Mesenchymal stem cell (in vitro differentiated cells and primary cell): ENCODE results near the gene CLMN.
A peak's percentile ranks its signal among the peaks of the same experiment; 100 is the strongest.

ENCODE experiments used
- DNase-seq: peaks from one replicate; pipeline ENCODE4 v3.0.0-alpha.2; 2013
- H2AFZ ChIP-seq: one replicate; pipeline ENCODE4 v1.6.1; 2013; ENCODE audit warnings: low read depth, mild to moderate bottlenecking, control low read depth, inconsistent platforms, low read length, moderate library complexity
- H2AK5ac ChIP-seq: 2 replicates; pipeline ENCODE4 v1.6.1; 2013; ENCODE audit warnings: low read length, moderate library complexity, mild to moderate bottlenecking, inconsistent platforms; ENCODE audit not compliant: severe bottlenecking
- H2BK120ac ChIP-seq: one replicate; pipeline ENCODE4 v1.6.1; 2013; ENCODE audit warnings: low read depth, mild to moderate bottlenecking, inconsistent platforms, low read length, moderate library complexity
- H2BK12ac ChIP-seq, 2 experiments: one replicate each; pipeline ENCODE4 v1.6.1; 2013; ENCODE audit warnings: inconsistent platforms in 2 of 2, low read length in 2 of 2, mild to moderate bottlenecking in 2 of 2, moderate library complexity in 2 of 2, control low read depth in 1 of 2
- H2BK15ac ChIP-seq: one replicate; pipeline ENCODE4 v1.6.1; 2013; ENCODE audit warnings: mild to moderate bottlenecking, low read depth, inconsistent platforms; ENCODE audit not compliant: poor library complexity, severe bottlenecking
- H2BK5ac ChIP-seq: 2 replicates; pipeline ENCODE4 v1.6.1; 2013; ENCODE audit warnings: low read depth, mild to moderate bottlenecking, low read length, control low read depth, inconsistent platforms; ENCODE audit not compliant: poor library complexity, severe bottlenecking
- H3K14ac ChIP-seq, 2 experiments: one replicate each; pipeline ENCODE4 v1.6.1; 2013; ENCODE audit warnings: inconsistent platforms in 2 of 2, low read length in 2 of 2, control low read depth in 1 of 2, mild to moderate bottlenecking in 1 of 2, moderate library complexity in 1 of 2
- H3K18ac ChIP-seq, 2 experiments: one replicate each; pipeline ENCODE4 v1.6.1; 2013; ENCODE audit warnings: inconsistent platforms in 2 of 2, low read length in 2 of 2, control low read depth in 1 of 2, low read depth in 1 of 2, mild to moderate bottlenecking in 1 of 2
- H3K23ac ChIP-seq, 2 experiments: one replicate each; pipeline ENCODE4 v1.6.1; 2013; ENCODE audit warnings: inconsistent platforms in 2 of 2, low read length in 2 of 2, mild to moderate bottlenecking in 2 of 2, moderate library complexity in 2 of 2, control low read depth in 1 of 2
- H3K27ac ChIP-seq: 2 replicates; pipeline ENCODE4 v1.5.1; 2013; ENCODE audit warnings: mild to moderate bottlenecking, moderate library complexity, low read length, control low read depth, inconsistent platforms; ENCODE audit not compliant: poor library complexity, severe bottlenecking
- H3K27me3 ChIP-seq, 2 experiments: 2 replicates each; pipeline versions ENCODE4 v1.6.1 to v1.7.0; 2013; ENCODE audit warnings: low read length in 2 of 2, mild to moderate bottlenecking in 2 of 2, moderate library complexity in 2 of 2, control low read depth in 1 of 2, inconsistent platforms in 1 of 2; ENCODE audit not compliant: control insufficient read depth in 1 of 2, insufficient read depth in 1 of 2
- H3K36me3 ChIP-seq, 2 experiments: 2 replicates each; pipeline versions ENCODE4 v1.6.1 to v1.7.0; 2013; ENCODE audit warnings: low read length in 2 of 2, control low read depth in 1 of 2, inconsistent platforms in 1 of 2, low read depth in 1 of 2, mild to moderate bottlenecking in 1 of 2; ENCODE audit not compliant: insufficient read depth in 2 of 2, control insufficient read depth in 1 of 2
- H3K4ac ChIP-seq, 2 experiments: one replicate each; pipeline ENCODE4 v1.6.1; 2013; ENCODE audit warnings: inconsistent platforms in 2 of 2, low read length in 2 of 2, mild to moderate bottlenecking in 2 of 2, moderate library complexity in 2 of 2, control low read depth in 1 of 2, low read depth in 1 of 2
- H3K4me1 ChIP-seq: 2 replicates; pipeline ENCODE4 v1.6.1; 2013; ENCODE audit warnings: low read depth, low read length, control low read depth; ENCODE audit not compliant: control insufficient read depth, insufficient read depth
- H3K4me2 ChIP-seq: 2 replicates; pipeline ENCODE4 v1.6.1; 2013; ENCODE audit warnings: low read length, mild to moderate bottlenecking, inconsistent platforms; ENCODE audit not compliant: poor library complexity, severe bottlenecking
- H3K4me3 ChIP-seq, 2 experiments: 2 replicates each; pipeline versions ENCODE4 v1.5.1 to v1.7.0; 2013; ENCODE audit warnings: low read length in 2 of 2, mild to moderate bottlenecking in 2 of 2, control low read depth in 1 of 2, low read depth in 1 of 2; ENCODE audit not compliant: insufficient read depth in 1 of 2
- H3K79me1 ChIP-seq: replicated peaks from 2 replicates; pipeline ENCODE4 v1.6.1; 2013; ENCODE audit warnings: mild to moderate bottlenecking, control low read depth, low read length, inconsistent platforms; ENCODE audit not compliant: poor library complexity, severe bottlenecking
- H3K9ac ChIP-seq: 2 replicates; pipeline ENCODE4 v1.7.0; 2013; ENCODE audit warnings: mild to moderate bottlenecking, low read length, moderate library complexity
- H3K9me3 ChIP-seq: 2 replicates; pipeline ENCODE4 v1.7.0; 2013; ENCODE audit warnings: mild to moderate bottlenecking, low read length; ENCODE audit not compliant: control insufficient read depth
- H4K8ac ChIP-seq: one replicate; pipeline ENCODE4 v1.6.1; 2013; ENCODE audit warnings: inconsistent platforms, mild to moderate bottlenecking, low read length, moderate library complexity
- H4K91ac ChIP-seq: one replicate; pipeline ENCODE4 v1.6.1; 2013; ENCODE audit warnings: mild to moderate bottlenecking, low read length, inconsistent platforms
- WGBS: methylation state at CpG from one replicate; pipeline ENCODE4 v1.1.7; 2013; ENCODE audit warnings: mixed read lengths; 5-methylcytosine and 5-hydroxymethylcytosine counted together

CLMN gene

DNA sequence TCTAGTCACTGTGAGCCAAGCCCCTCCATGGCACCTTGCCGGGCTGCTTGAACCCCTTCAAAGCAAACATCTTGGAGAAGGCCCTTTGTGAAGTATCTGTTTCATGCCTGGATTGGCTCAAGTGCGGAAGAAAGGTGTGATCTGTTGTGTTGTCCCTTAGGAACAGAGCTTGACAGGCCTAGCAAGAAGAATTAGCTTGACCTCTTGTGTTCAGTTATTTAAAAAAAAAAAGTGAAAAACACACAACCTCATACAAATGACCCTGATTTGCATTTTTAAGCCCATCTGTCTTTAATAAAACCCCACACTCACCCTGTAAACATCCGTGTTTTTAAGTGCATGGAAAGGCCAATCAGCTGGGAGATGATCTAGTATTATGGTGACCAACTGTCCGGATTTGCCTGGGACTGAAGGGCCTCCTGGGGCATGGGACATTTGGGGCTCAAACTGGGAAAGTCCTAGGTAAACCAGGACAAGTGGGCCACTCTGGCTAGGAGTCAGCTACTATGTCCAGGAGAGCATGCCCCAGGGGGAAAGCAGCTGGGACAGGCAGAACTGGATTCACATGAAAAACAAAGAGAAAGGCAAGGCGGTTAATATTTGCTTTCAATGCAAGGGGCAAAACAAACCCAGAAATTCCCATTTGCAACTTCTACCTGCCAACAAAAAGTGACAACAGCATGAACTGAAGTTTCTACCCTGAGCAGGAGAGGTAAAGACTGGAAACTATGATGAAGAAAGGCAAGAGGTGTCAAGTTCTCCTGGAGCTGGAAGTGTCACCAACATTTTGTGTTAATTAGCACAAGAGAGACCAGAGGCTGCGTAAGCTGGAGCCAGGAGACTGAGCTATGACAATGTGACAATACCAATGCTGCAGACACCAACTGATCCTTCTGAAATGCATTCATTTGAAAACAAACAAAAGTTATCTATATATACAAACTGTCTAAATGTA, 78.6 kb downstream of the CLMN start:
- H3K9ac ChIP-seq: no peak overlapping the region
- H2BK12ac ChIP-seq: no peak overlapping the region
- no peak overlapping the region for H4K91ac ChIP-seq
- no peak overlapping the region for H2AFZ ChIP-seq
- H3K27me3 ChIP-seq: peaks cover 0 to 15% of the 10 kb centered on the region in 2 experiments
- peak overlapping the region; percentile 54 for H2AK5ac ChIP-seq
- no peak overlapping the region for H3K18ac ChIP-seq
- H4K8ac ChIP-seq: no peak overlapping the region
- H3K9me3 ChIP-seq: no peaks in the 10 kb centered on the region
- H3K14ac ChIP-seq: no peak overlapping the region
- no peak overlapping the region for H3K4me3 ChIP-seq
- no peak overlapping the region for H2BK5ac ChIP-seq
- no peak overlapping the region for H3K4me2 ChIP-seq
- H2BK120ac ChIP-seq: no peak overlapping the region
- no peak overlapping the region for H3K23ac ChIP-seq
- H3K79me1 ChIP-seq: peaks cover 48% of the 10 kb centered on the region
- peaks cover 14% of the 10 kb centered on the region for H3K4me1 ChIP-seq
- WGBS: 93% methylated on average over 5 of the region's 6 CpGs
- H2BK15ac ChIP-seq: no peak overlapping the region
- no peak for DNase-seq
- H3K4ac ChIP-seq: no peak overlapping the region
- peaks cover 0 to 3% of the 10 kb centered on the region in 2 experiments for H3K36me3 ChIP-seq
- H3K27ac ChIP-seq: no peak overlapping the region

DNA sequence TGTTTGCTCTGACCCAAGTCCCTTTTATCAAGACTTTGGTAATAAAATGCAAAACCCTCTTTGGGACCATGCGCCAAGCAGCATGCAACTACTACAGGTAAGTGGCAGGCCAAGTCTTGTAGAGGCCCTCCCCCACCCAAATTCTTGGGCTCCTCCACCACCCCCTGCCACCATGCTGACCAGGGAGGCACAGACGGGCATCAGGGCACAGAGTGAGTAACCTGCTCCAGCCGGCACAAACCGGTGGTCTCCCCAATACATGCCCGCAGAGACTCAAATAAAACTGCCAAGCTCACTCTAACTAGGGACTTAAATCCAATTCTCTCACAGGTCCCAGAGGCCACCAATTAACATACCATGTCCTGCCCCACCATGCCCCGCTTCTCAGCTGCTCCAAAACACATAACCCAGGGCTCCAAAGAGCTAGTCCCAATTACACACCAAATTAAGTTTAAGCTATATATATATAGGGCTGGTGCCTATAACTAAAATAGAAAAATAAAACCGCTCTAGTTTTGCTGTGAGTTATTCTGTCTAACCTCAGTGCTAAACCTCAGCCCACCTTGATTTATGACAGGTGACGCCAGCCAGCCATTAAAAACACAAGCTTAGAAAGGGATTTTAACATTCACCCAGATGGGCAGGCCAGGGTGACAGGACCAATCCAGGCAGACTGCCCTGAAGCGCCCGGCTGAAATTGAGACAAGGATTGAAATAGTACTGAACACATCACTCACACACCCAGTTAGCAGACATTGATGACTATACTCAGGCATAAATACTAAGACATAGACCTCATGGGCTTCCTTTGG, 81.0 kb downstream of the CLMN start:
- H3K23ac ChIP-seq: no peak overlapping the region
- H2BK120ac ChIP-seq: no peak overlapping the region
- H2AFZ ChIP-seq: no peak overlapping the region
- no peak overlapping the region for H2BK12ac ChIP-seq
- DNase-seq: no peak
- no peak overlapping the region for H3K4me2 ChIP-seq
- H3K9me3 ChIP-seq: no peaks in the 10 kb centered on the region
- H3K27ac ChIP-seq: no peak overlapping the region
- no peak overlapping the region for H4K8ac ChIP-seq
- H3K14ac ChIP-seq: no peak overlapping the region
- H3K36me3 ChIP-seq: peaks cover 0 to 9% of the 10 kb centered on the region in 2 experiments
- peaks cover 63% of the 10 kb centered on the region for H3K79me1 ChIP-seq
- H2BK15ac ChIP-seq: no peak overlapping the region
- H3K27me3 ChIP-seq: peaks cover 0 to 15% of the 10 kb centered on the region in 2 experiments
- no peak overlapping the region for H2BK5ac ChIP-seq
- no peak overlapping the region for H3K4ac ChIP-seq
- no peak overlapping the region for H4K91ac ChIP-seq
- H3K4me1 ChIP-seq: peaks cover 27% of the 10 kb centered on the region
- no peak overlapping the region for H3K9ac ChIP-seq
- 94% methylated on average over 9 of the region's 10 CpGs for WGBS
- H2AK5ac ChIP-seq: no peak overlapping the region
- H3K18ac ChIP-seq: no peak overlapping the region
- H3K4me3 ChIP-seq: no peak overlapping the region

DNA sequence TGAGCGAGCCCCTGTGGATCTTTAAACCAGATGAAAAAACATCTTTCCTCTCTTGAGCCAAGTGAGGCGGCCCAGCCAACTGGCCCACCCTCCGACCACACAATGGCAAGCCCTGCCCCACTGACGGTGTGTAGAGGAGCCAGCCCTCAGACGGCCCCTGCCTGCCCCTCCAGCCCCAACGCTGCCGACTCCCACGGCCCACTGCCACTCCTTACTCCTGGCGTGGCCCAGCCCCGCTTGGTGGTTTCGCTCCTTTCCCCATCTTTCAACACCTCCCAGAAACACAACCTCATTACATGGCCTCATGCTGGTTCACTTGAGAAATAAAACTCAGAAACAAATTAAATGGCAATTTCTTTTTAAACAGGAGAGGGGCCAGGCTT, 81.8 kb downstream of the CLMN start:
- Histone ChIP-seq H3K27me3 (peaks cover 0 to 15% of the 10 kb centered on the region in 2 experiments), H3K14ac (no peak overlapping the region), H4K8ac (no peak overlapping the region), H3K23ac (no peak overlapping the region), H2AFZ (no peak overlapping the region), H3K4ac (no peak overlapping the region), H3K4me3 (no peak overlapping the region), H3K18ac (no peak overlapping the region), H2AK5ac (peak overlapping the region; percentile 54), H4K91ac (no peak overlapping the region), H2BK5ac (no peak overlapping the region), H2BK15ac (no peak overlapping the region), H2BK120ac (no peak overlapping the region), H3K79me1 (peaks cover 64% of the 10 kb centered on the region), H2BK12ac (no peak overlapping the region), H3K4me2 (no peak overlapping the region), H3K4me1 (peaks cover 29% of the 10 kb centered on the region), H3K9me3 (no peaks in the 10 kb centered on the region), H3K27ac (no peak overlapping the region), H3K9ac (no peak overlapping the region), H3K36me3 (peaks cover 0 to 9% of the 10 kb centered on the region in 2 experiments)
- 93% methylated on average over 11 of the region's 11 CpGs for WGBS
- DNase-seq: no peak
